ENCODE data around the gene BBLN.

The BBLN gene

GRCh38 chr9:128211186-128211980, 51.3 kb downstream of the BBLN start:
- Histone ChIP-seq H3K9me3 (ENCODE audit: control insufficient read depth, insufficient read depth, low read length) (no peaks in the 10 kb centered on the region), H3K9ac (ENCODE audit: low read depth, low read length) (no peak overlapping the region), H3K27ac (ENCODE audit: low read depth, low read length) (no peak overlapping the region)

GRCh38 chr9:128211981-128212281, 51.9 kb downstream of the BBLN start:
- Histone ChIP-seq H3K27ac (ENCODE audit: low read depth, low read length) (no peak overlapping the region), H3K36me3 (ENCODE audit: control insufficient read depth, insufficient read depth, low read length) (no peaks in the 10 kb centered on the region), H3K9me3 (ENCODE audit: control insufficient read depth, insufficient read depth, low read length) (no peaks in the 10 kb centered on the region), H3K9ac (ENCODE audit: low read depth, low read length) (no peak overlapping the region), H3K4me1 (ENCODE audit: control insufficient read depth, insufficient read depth, low read length) (no peaks in the 10 kb centered on the region), H3K27me3 (ENCODE audit: control insufficient read depth, insufficient read depth, low read length) (peaks cover 6% of the 10 kb centered on the region; the same call in 1 of the 2 replicates), H3K4me3 (ENCODE audit: low read depth, low read length) (no peak overlapping the region)

More at GRCh38 chr9:128211186-128211980, 51.3 kb downstream of the BBLN start:
- Histone ChIP-seq H3K36me3 (ENCODE audit: control insufficient read depth, insufficient read depth, low read length) (no peaks in the 10 kb centered on the region), H3K4me3 (ENCODE audit: low read depth, low read length) (no peak overlapping the region), H3K4me1 (ENCODE audit: control insufficient read depth, insufficient read depth, low read length) (no peaks in the 10 kb centered on the region), H3K27me3 (ENCODE audit: control insufficient read depth, insufficient read depth, low read length) (peaks cover 6% of the 10 kb centered on the region; the same call in 1 of the 2 replicates)
